IMR-90 (cell line): Measurements from ENCODE around the gene RUNX1. TPM values are rescaled to one million over a fixed set of nuclear protein-coding genes. Genes with fewer than 3 reads are reported as not detected.

Experiments
- ATAC-seq: fragments of 200-7000 bp; cut with Tn5 transposase; 2 replicates; pipeline ENCODE4 v1.9.1; 2020; ENCODE audit warnings: low read depth, mild to moderate bottlenecking, moderate library complexity
- BruUV-seq: library from RNA; stranded (reverse); fragments of 400-500 nt; replicated peaks from 2 replicates; lab custom pipeline; 2021; lab: Mats Ljungman, UMichigan
- CTCF ChIA-PET: fragments of 300-600 bp; formaldehyde crosslinking; extraction: SDS; loops from one replicate; lab custom pipeline; 2021; ENCODE audit warnings: antibody characterized with exemption; lab: Yijun Ruan, JAX
- POLR2A ChIA-PET: fragments of 300-600 bp; sonication (Branson Sonifier 250); formaldehyde crosslinking; loops from one replicate; lab custom pipeline; 2022; ENCODE audit warnings: antibody characterized with exemption; ENCODE audit not compliant: unreplicated experiment; lab: Charles Lee
- DNase-seq: peaks from one replicate; pipeline ENCODE4 v3.0.0; 2013
- H2AFZ ChIP-seq: replicated peaks from 2 replicates; pipeline ENCODE3; 2013; ENCODE audit warnings: low read length, mild to moderate bottlenecking; ENCODE audit not compliant: poor library complexity
- H2AK5ac ChIP-seq: 2 replicates; pipeline ENCODE4 v1.6.1; 2013; ENCODE audit warnings: low read depth, low read length, inconsistent platforms
- H2AK9ac ChIP-seq: replicated peaks from 2 replicates; pipeline ENCODE3; 2013; ENCODE audit warnings: mild to moderate bottlenecking, low read depth, low read length, moderate library complexity; ENCODE audit not compliant: poor library complexity
- H2BK120ac ChIP-seq: 2 replicates; pipeline ENCODE4 v1.6.1; 2013; ENCODE audit warnings: low read depth, low read length, inconsistent platforms
- H2BK15ac ChIP-seq: 3 replicates; pipeline ENCODE4 v1.6.1; 2013; ENCODE audit warnings: low read depth, low read length, inconsistent platforms
- H2BK20ac ChIP-seq: 2 replicates; pipeline ENCODE4 v1.6.1; 2013; ENCODE audit warnings: low read depth, mild to moderate bottlenecking, inconsistent platforms, low read length, moderate library complexity
- H2BK5ac ChIP-seq: 2 replicates; pipeline ENCODE4 v1.6.1; 2013; ENCODE audit warnings: mild to moderate bottlenecking, low read depth, low read length, inconsistent platforms; ENCODE audit not compliant: poor library complexity, severe bottlenecking
- H3K14ac ChIP-seq: replicated peaks from 2 replicates; pipeline ENCODE4 v1.6.1; 2013; ENCODE audit warnings: low read depth, low read length, inconsistent platforms
- H3K18ac ChIP-seq: 2 replicates; pipeline ENCODE4 v1.6.1; 2013; ENCODE audit warnings: low read depth, low read length, control low read depth
- H3K23ac ChIP-seq: 2 replicates; pipeline ENCODE4 v1.6.1; 2013; ENCODE audit warnings: low read depth, low read length, inconsistent platforms
- H3K27ac ChIP-seq: 2 replicates; pipeline ENCODE4 v1.5.1; 2013; ENCODE audit warnings: mild to moderate bottlenecking, control low read depth, low read length; ENCODE audit not compliant: insufficient read depth
- H3K27me3 ChIP-seq: 2 replicates; pipeline ENCODE4 v1.6.1; 2013; ENCODE audit warnings: low read length; ENCODE audit not compliant: control insufficient read depth, insufficient read depth
- H3K36me3 ChIP-seq: 2 replicates; pipeline ENCODE4 v1.6.1; 2013; ENCODE audit warnings: low read length, mixed read lengths; ENCODE audit not compliant: control insufficient read depth, insufficient read depth
- H3K4ac ChIP-seq: 2 replicates; pipeline ENCODE4 v1.6.1; 2013; ENCODE audit warnings: low read depth, low read length, inconsistent platforms
- H3K4me1 ChIP-seq: 2 replicates; pipeline ENCODE4 v1.6.1; 2013; ENCODE audit warnings: low read length, mixed read lengths; ENCODE audit not compliant: control insufficient read depth, insufficient read depth
- H3K4me2 ChIP-seq: 2 replicates; pipeline ENCODE4 v1.6.1; 2013; ENCODE audit warnings: low read depth, mild to moderate bottlenecking, control low read depth, low read length, moderate library complexity
- H3K4me3 ChIP-seq: 2 replicates; pipeline ENCODE4 v1.5.1; 2013; ENCODE audit warnings: low read depth, mild to moderate bottlenecking, control low read depth, low read length, moderate library complexity; ENCODE audit not compliant: insufficient read depth
- H3K56ac ChIP-seq: 2 replicates; pipeline ENCODE4 v1.6.1; 2013; ENCODE audit warnings: low read length, inconsistent platforms; ENCODE audit not compliant: insufficient read depth; ENCODE audit errors: extremely low read depth
- H3K79me1 ChIP-seq, 2 experiments: 2 replicates each; pipeline ENCODE4 v1.6.1; 2013; ENCODE audit warnings: low read length in 2 of 2, inconsistent platforms in 1 of 2, low read depth in 1 of 2
- H3K9ac ChIP-seq: 2 replicates; pipeline ENCODE4 v1.6.1; 2013; ENCODE audit warnings: low read depth, low read length, control low read depth
- H3K9me1 ChIP-seq: 2 replicates; pipeline ENCODE4 v1.6.1; 2013; ENCODE audit warnings: low read length, inconsistent platforms; ENCODE audit not compliant: insufficient read depth
- H3K9me3 ChIP-seq: 2 replicates; pipeline ENCODE4 v1.6.1; 2013; ENCODE audit warnings: low read length; ENCODE audit not compliant: control insufficient read depth, insufficient read depth
- H4K20me1 ChIP-seq: 2 replicates; pipeline ENCODE4 v1.6.1; 2013; ENCODE audit warnings: low read length, inconsistent platforms; ENCODE audit not compliant: insufficient read depth
- H4K5ac ChIP-seq: 2 replicates; pipeline ENCODE4 v1.6.1; 2013; ENCODE audit warnings: mild to moderate bottlenecking, low read depth, low read length, control low read depth
- H4K8ac ChIP-seq, 2 experiments: 2 replicates each; pipeline ENCODE4 v1.6.1; 2013; ENCODE audit warnings: low read depth in 2 of 2, low read length in 2 of 2, control low read depth in 1 of 2, inconsistent platforms in 1 of 2
- H4K91ac ChIP-seq: 2 replicates; pipeline ENCODE4 v1.6.1; 2013; ENCODE audit warnings: low read depth, low read length, inconsistent platforms; ENCODE audit not compliant: insufficient read depth
- CEBPB ChIP-seq: IDR thresholded peaks from 2 replicates; pipeline ENCODE4 v1.6.1; 2012; ENCODE audit warnings: low read depth, low read length, improper control_type of control experiment
- FOS ChIP-seq: fragments of 150-350 bp; IDR thresholded peaks from 2 replicates; pipeline ENCODE4 v1.6.1; 2016; ENCODE audit warnings: low read depth, low read length
- MAFK ChIP-seq: IDR thresholded peaks from 2 replicates; pipeline ENCODE4 v1.6.1; 2012; ENCODE audit warnings: low read depth, low read length, improper control_type of control experiment
- POLR2A ChIP-seq: IDR thresholded peaks from 2 replicates; pipeline ENCODE4 v1.6.1; 2012; ENCODE audit warnings: mild to moderate bottlenecking, low read depth, low read length
- RFX5 ChIP-seq: IDR thresholded peaks from 2 replicates; pipeline ENCODE4 v1.8.0; 2012; ENCODE audit warnings: low read depth, mild to moderate bottlenecking, low read length, moderate library complexity
- SMC3 ChIP-seq: fragments of 150-350 bp; IDR thresholded peaks from 2 replicates; pipeline ENCODE4 v1.6.1; 2016; ENCODE audit warnings: low read depth, mild to moderate bottlenecking, antibody characterized with exemption, low read length, moderate library complexity
- WGBS, 2 experiments: methylation state at CpG; one replicate each; pipeline versions ENCODE4 v1.1.5 to v1.1.7; 2013; ENCODE audit warnings: missing lambda C conversion rate in 2 of 2; ENCODE audit not compliant: insufficient read length in 1 of 2; ENCODE audit errors: extremely low coverage in 2 of 2; 5-methylcytosine and 5-hydroxymethylcytosine counted together
- dilution Hi-C: fragments of 300-500 bp; cut with HindIII; formaldehyde crosslinking; loops from one replicate; pipeline ENCODE4 v1.14.3; 2018; ENCODE audit warnings: low sequenced_read_pairs; ENCODE audit not compliant: unreplicated experiment
- in situ Hi-C: fragments of 300-500 bp; cut with MboI; formaldehyde crosslinking; loops from 3 replicates; pipeline ENCODE4 v1.14.3; 2019; ENCODE audit warnings: low sequenced_read_pairs, inconsistent platforms, mixed read lengths
- intact Hi-C: fragments of 100-400 bp; cut with micrococcal nuclease; formaldehyde crosslinking; loops from 2 replicates; pipeline ENCODE4 v1.10.0; 2022
- polyA plus RNA-seq, 3 experiments: library from polyadenylated mRNA; depleted of rRNA; stranded (reverse); fragments of >200 nt; gene quantifications; 2 replicates each; pipeline ENCODE4 v1.2.3, GENCODE V29; 2012; ENCODE audit warnings: low replicate concordance in 1 of 3
- total RNA-seq: library from RNA; depleted of rRNA; stranded (reverse); fragments of >200 nt; gene quantifications from 2 replicates; pipeline ENCODE4 v1.2.3, GENCODE V29; 2012
- TF ChIP-seq, protein P1 (sequence below): fragments of 150-350 bp; IDR thresholded peaks from 2 replicates; pipeline ENCODE4 v1.6.1; 2016; ENCODE audit warnings: low read depth, mild to moderate bottlenecking, low read length, moderate library complexity, borderline replicate concordance

Gene RUNX1
- total and polyA plus RNA-seq, 2 of the 4 experiments (the other 2 are of a cell fraction) = 34.5 to 56.5 TPM

DNA sequence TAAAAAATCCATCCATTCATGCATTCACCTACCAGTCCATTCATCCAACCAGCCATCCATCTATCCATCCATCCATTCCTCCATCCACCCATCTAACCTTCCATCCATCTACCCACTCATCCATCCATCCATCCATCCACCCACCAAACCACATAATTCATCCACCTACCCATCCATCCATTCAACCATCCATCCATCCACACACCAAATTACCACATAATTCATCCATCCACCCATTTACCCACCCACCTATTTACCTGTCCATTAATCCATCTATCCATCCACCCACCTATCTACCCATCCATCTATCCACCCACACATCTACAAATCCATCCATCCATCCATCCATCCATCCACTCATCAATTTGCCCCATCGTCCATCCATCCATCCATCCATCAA, 308.9 kb downstream of the RUNX1 start:
- H4K5ac ChIP-seq = no peak overlapping the region
- no peaks in the 10 kb centered on the region for H3K36me3 ChIP-seq
- peaks cover 6% of the 10 kb centered on the region; the same call in 1 of the 2 replicates for H3K27me3 ChIP-seq
- H3K18ac ChIP-seq = no peak overlapping the region
- ChIA-PET CTCF (interaction anchor here (0.5 kb wide), 1 partner anchor 913 kb away, joined by 3 read pairs; no protein-coding TSS in a partner anchor), POLR2A (no interaction called here)
- no peak overlapping the region for H4K91ac ChIP-seq
- no peak overlapping the region for H2AK9ac ChIP-seq
- no peak overlapping the region for H2BK20ac ChIP-seq
- H2AK5ac ChIP-seq = no peak overlapping the region
- H2BK120ac ChIP-seq = no peak overlapping the region
- no TSS peak for BruUV-seq
- H3K4ac ChIP-seq = no peak overlapping the region
- in situ Hi-C loops (loop anchor here (10.0 to 25.0 kb wide), 3 partner anchors 672 to 1197 kb away; no protein-coding TSS in a partner anchor), intact Hi-C loops (loop anchor here (10.0 kb wide), 2 partner anchors 305 to 905 kb away; partner anchors contain the start of gene RUNX1), dilution Hi-C loops (no loop called here)
- H3K4me3 ChIP-seq = no peak overlapping the region
- H3K9me3 ChIP-seq = no peaks in the 10 kb centered on the region
- H4K20me1 ChIP-seq = no peaks in the 10 kb centered on the region
- no peak overlapping the region for H4K8ac ChIP-seq
- H3K27ac ChIP-seq = no peak overlapping the region
- no peak overlapping the region for H3K23ac ChIP-seq
- no peak overlapping the region for H2AFZ ChIP-seq
- H3K4me1 ChIP-seq = peaks cover 6% of the 10 kb centered on the region; the same call in 1 of the 2 replicates
- no peak overlapping the region for H3K56ac ChIP-seq
- no peak overlapping the region for H3K4me2 ChIP-seq
- DNase-seq (no peak), ATAC-seq (no peak)
- H3K9me1 ChIP-seq = peaks cover 4% of the 10 kb centered on the region
- H3K79me1 ChIP-seq = peaks cover 0 to 2% of the 10 kb centered on the region in 2 experiments; a peak in 1 of 4 replicates
- TF ChIP-seq CEBPB = no peak
- TF ChIP-seq POLR2A = no peak
- no peak for TF ChIP-seq RFX5
- no peak for TF ChIP-seq SMC3
- no peak for TF ChIP-seq FOS
- TF ChIP-seq, protein P1, sequence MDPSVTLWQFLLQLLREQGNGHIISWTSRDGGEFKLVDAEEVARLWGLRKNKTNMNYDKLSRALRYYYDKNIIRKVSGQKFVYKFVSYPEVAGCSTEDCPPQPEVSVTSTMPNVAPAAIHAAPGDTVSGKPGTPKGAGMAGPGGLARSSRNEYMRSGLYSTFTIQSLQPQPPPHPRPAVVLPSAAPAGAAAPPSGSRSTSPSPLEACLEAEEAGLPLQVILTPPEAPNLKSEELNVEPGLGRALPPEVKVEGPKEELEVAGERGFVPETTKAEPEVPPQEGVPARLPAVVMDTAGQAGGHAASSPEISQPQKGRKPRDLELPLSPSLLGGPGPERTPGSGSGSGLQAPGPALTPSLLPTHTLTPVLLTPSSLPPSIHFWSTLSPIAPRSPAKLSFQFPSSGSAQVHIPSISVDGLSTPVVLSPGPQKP = no peak
- no peak for TF ChIP-seq MAFK
- no peak overlapping the region for H2BK15ac ChIP-seq
- H2BK5ac ChIP-seq = no peak overlapping the region
- no peak overlapping the region for H3K14ac ChIP-seq
- no CpG with 5 or more reads among the region's 1 CpG for WGBS, 2 experiments
- H3K9ac ChIP-seq = no peak overlapping the region
